Amygdala (tissue), 56 donors: ENCODE data around the gene IGF1.
"Not testable (repeated sequence)": the region's sequence is repeated elsewhere in the genome, so short reads cannot be mapped to it uniquely, and the experiment has no call there.

Source experiments
- DNase-seq, 56 donors: peaks; one replicate each; lab custom pipeline; 2025; lab: John Stamatoyannopoulos, UW

The IGF1 gene

DNA sequence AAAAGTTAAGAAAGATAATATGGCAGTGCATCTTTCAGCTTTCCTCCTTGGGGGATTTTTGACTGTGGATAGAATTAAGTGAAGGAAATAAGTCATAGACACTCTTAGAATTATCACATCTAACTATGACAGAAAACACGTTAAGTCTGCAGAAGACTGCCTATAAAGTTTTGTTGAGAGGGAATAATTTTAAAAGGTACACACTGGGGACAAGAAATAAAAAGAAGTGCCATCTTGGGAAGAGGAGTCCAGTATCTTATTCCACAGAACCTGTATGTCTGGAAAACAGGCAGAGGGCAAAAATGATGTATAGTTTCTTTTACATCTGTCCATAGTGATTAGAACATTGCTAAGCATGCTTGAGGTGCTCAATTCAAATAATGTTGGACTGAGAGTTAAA lies 80.7 kb downstream of the IGF1 start:
- no peak for DNase-seq

GRCh38 chr12:102396276-102396675 lies 84.1 kb downstream of the IGF1 start:
- no peak for DNase-seq

- DNase-seq = no peak
Observed at GRCh38 chr12:102394200-102394599, 86.2 kb downstream of the IGF1 start.

DNA sequence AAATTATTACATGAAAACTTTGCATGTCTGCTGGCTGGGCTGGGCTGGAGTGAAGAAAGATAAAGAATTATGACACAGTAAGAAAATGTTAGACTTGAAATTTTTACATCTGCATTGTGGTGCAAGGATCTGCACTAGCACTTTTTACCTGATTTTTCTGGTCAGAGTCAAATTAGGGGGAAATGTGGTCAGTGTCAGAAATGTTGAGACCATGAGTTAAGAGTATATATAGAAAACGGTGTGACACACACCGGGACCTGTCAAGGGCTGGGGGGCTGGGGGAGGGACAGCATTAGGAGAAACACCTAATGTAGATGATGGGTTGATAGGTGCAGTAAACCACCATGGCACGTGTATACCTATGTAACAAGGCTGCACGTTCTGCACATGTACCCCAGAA lies 90.3 kb downstream of the IGF1 start:
- no peak for DNase-seq

DNA sequence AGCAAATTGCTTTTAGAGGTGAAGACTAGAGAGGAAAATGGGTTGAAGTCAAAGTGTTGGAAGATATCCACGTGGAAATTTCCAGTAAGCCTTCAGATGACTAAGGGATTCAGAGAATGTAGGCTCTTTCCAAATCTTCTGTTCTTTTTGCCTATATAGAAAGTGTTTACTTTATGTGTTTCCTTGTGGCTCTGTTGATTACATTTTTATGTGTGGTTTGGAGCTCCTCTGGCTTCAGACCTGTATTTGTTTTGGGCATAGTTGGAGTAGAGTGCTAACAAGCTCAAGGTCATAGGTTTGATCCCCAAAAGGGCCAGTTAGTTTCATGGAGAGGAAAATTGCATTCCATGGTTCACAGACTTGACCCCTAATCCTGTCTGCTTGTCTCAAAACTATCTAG lies 91.9 kb downstream of the IGF1 start:
- no peak for DNase-seq

DNA sequence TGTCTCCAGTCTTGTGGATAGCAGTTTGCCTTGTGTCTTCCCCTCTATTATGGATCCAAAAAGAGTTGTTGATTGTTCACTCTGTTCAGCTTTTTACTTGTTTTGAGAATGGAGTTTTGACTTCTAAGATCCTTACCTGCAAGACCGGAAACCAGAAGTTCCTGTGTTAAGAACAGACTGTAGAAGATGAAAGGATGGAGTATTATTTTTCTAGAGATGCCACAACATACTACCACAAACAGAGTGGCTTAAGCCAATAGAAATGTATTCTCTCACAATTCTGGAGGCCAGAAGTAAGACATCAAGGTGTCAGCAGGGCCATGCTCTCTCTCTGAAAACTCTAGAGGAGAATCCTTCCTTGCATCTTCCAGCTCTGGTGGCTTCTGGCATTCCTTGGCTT lies 95.0 kb downstream of the IGF1 start:
- DNase-seq = no peak

GRCh38 chr12:102379346-102380162 lies 100.8 kb downstream of the IGF1 start:
- DNase-seq = no peak

DNA sequence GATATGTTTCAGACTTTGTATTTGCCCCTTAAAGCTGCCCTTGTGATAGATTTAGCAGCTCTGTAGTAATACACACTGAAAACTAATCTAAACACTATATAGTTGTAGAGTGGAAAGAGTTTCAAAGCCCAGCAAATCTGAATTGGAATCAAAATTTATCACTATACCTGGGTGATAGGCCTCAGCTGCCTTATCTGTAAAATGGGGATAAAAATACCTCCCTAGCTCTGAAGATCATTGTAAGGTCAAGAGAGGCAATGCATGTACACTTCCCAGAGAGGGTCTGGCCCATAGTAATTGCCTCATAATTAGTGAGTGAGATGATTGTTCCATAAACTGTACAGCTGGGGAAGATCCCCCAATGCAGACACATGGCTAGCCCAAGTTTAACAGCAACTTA lies 103.6 kb downstream of the IGF1 start:
- DNase-seq = no peak

- no peak for DNase-seq
Observed at GRCh38 chr12:102376181-102376747, 104.1 kb downstream of the IGF1 start.

DNA sequence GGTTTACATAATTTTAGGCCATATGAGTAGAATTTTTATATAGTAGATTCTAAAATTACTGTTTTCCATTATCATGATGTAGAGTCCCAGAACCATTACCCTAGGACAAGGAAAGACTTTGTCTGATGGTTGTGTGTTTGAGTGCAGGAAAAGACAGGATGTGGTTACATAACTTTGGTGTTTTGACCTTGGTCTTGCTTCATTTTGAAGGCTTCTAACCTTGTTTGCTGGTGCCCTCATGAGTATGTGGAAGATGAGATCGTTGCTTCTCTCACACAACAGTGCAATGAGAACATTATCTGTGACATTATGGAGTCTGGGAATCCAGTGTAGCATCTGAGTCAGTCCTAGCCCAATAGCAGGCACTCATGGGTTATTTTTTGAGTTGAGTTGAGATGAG lies 106.2 kb downstream of the IGF1 start:
- DNase-seq = no peak

- DNase-seq = no peak
Observed at GRCh38 chr12:102372087-102372486, 108.3 kb downstream of the IGF1 start.

DNA sequence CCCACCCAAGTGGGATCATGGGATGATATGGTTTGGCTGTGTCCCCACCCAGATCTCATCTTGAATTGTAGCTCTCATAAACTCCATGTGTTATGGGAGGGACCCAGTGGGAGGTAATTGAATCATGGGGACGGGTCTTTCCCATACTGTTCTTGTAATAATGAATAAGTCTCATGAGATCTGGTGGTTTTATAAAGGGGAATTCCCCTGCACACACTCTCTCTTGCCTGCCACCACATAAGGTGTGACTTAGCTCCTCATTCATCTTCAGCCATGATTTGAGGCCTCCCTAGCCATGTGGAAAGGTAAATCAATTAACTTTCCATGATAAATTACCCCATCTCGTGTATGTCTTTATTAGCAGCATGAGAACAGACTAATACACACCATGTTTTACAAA lies 109.2 kb downstream of the IGF1 start:
- DNase-seq = no peak

DNA sequence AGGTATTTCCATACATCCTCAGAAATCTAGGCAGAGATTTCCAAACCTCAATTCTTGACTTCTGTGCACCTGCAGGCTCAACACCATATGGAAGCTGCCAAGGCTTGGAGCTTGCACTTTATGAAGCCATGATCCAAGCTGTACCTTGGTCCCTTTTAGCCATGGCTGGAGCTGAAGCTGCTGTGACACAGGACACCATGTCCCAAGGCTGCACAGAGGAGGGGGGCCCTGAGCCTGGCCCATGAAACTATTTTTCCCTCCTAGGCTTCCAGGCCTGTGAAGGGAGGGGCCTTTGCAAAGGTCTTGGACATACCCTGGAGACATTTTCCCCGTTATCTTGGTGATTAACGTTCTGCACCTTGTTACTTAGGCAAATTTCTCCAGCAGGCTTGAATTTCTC lies 110.5 kb downstream of the IGF1 start:
- DNase-seq = no peak

DNA sequence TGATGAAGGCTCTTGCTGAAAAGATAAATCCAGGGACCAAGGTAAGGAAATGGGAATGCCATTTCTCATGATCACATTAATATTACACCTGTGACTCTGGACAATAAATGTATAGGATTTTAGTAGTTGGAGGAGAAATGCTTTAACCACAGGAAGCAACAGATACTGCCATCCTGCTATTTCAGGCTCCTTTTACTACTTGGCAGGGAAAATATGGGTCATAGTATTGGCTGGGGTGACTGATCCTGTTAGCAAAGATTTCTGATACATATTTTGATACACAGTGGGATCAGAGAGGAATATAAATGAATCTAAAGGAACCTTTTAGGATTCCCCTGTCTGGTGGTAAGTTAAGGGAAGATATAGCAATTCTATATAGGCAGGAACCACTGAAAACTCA lies 115.0 kb downstream of the IGF1 start:
- no peak for DNase-seq

- no peak for DNase-seq
Observed at GRCh38 chr12:102364709-102365108, 115.7 kb downstream of the IGF1 start.

GRCh38 chr12:102356690-102357089 lies 123.7 kb downstream of the IGF1 start:
- peak in 2 of 56 donors; percentile 0 to 2 for DNase-seq

DNA sequence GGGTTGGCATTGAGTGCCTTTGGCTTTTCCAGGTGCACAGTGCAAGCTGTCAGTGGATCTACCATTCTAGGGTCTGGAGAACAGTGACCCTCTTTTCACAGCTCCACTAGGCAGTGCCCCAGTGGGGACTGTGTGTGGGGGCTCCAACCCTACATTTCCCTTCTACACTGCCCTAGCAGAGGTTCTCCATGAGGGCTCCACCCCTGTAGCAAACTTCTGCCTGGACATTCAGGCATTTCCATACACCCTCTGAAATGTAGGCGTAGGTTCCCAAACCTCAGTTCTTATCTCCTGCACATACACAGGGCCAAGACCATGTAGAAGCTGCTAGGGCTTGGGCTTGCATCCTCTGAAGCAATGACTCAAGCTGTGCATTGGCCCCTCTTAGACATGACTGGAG lies 126.1 kb downstream of the IGF1 start:
- not testable (repeated sequence) for DNase-seq

- DNase-seq = no peak
Observed at GRCh38 chr12:102351322-102351721, 129.0 kb downstream of the IGF1 start.

DNA sequence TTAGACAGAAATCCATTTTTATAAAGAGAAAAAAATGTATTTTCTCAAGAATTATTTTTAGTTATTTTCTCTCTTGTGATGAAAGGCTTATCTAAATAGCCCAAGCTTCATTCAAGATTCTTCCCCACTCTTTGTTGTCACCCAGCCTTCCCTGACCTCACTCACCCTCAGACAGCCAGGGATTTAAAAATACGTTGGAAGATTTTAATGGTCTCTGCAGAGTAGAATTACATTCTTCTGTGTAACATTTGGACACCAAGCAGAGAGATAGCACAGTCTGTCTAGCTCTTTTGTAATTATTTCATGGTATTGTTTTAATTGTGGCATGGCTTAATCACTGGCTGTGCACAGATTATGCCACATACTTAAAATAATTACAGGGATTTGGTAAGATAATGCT lies 130.3 kb downstream of the IGF1 start:
- no peak for DNase-seq

- DNase-seq = no peak
Observed at GRCh38 chr12:102349079-102349478, 131.3 kb downstream of the IGF1 start.

GRCh38 chr12:102347811-102348210 lies 132.6 kb downstream of the IGF1 start:
- no peak for DNase-seq
